ENCODE measurements around the gene ADNP2.

ADNP2 gene

DNA sequence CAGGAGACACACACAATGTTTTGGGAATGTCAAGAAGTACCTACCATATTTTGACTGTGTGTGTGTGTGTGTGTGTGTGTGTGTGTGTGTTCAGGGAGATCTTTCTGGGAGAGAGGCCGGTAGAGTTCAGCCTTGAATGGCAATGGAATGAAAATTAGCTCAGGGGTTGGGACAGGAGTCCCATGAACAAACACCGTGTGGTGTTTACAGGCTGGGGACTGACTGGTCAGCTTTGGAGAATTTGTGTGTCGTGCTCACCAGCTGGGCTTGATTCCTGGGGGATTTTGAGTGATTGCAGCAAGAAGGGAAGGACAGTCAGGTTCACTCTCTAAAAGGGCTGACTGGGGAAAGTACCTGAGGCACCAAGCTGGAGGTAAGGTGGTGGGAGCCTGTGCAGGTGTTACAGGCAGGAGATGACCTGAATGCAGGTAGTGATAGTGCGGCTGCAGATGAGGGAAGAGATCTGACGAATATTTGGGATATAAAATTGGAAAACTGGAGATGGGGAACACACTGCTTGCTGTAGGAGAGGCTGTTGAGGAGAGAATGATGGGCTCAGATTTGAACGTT is 2.5 kb upstream of the ADNP2 start:
- DNase-seq, result no peak

DNA sequence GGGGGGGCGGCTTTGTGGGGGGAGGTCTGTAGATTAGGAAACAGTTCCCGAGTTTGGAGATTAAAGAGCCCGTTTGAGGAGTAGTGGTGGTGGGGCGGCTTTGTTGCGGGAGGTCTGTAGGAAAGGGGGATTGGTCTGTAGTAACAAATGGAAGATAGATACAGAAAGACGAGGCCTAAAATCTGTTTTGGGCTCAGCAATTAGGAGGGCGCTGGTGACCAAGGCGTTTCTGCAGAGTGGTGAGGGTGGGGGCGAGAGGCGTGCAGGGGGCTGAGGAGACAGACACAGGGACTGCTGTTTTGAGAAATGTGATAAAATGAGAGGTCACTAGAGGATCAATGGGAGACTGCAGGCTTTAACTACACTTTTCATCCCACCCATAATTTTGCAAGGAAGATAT is 1.6 kb upstream of the ADNP2 start:
- no peak for DNase-seq

DNA sequence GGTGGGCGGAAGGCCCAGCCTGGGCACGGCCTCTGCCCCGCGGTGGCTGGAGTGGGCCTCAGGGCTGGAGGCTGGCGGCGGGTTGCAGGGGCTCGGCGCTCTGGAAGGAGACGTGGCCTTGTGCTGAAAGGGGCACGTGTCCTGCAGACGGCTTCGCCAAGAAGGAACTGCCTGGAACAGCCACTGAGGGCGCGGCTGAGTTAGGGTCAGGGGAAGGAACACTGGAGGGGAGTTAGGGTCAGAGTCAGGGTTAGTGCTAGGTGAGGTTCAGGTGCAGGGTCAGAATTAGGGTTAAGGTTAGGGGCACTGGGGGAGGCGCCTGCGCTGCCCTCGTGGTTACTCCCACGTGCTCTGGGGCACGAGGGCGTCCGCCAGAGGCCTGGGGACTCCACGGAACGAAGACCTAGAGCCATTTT is 933 bp upstream of the ADNP2 start:
- DNase-seq, result no peak

DNA sequence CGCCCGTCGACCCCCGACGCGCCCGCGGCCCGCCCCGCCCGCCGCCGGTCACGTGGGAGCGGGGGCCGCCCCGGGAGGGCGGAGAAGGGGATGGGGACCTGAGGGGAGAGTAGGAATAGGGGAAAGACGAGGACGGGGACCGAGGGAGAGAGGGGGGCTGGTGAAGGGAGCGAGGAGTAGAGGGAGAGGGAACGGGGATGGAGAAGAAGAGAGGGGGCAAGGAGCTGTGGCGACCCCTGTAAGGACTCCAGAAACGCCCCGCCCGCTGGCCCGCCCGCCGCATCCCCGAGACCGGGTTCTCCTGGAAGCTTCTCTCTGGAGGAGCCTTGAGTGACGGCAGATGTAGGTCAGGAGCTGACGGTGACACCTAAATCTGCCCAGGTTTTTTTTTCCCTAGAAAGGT is 615 bp downstream of the ADNP2 start:
- peak; percentile 8 to 9 for DNase-seq

DNA sequence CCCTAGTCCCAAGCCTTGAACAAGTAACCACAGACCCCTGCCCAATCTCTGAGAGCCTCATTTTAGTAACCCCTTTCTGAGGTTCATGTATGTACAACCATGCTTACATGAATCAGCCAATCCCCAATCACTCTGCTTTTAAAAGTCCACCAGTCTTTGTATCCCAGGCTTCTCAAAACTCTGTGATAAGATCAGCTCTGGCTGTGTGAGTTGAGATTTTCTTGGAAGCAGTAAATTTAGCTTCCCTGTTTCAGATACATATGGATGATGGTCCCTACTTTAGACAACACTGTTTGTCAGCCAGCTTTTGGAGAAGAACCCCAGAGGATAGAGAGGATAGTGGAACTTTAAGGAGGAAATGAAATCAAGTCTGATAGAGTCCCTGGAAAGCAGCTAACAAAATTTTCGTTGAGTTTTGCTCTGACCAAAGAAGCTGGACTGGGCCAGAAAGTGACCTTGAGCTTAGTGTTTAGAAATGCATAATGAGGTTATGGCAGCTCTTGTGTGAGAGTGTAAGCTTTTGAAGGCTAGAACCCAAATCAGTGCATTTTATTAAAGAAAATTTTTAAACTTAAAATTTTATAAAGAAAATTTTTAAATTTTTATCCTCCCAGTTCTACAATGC is 3.7 kb downstream of the ADNP2 start:
- DNase-seq, result no peak

DNA sequence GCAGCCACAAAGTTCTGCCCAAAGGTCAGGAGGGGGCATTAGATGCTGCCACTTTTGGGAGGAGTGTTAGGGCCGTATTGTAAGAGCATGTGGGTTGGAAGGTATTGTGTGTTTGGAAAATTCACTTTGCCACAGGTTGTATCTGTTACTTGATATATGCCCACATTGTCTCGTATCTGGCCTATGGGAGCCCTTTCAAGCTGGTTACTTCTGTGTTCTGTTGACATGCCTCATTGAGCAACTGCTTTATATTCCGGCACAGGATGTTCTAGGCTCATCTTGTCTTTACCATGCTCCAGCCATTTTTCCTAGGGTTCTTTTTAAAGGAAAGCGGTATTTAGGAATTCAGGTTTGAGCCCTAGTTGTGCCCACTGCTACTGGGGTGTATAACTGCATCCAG is 6.0 kb downstream of the ADNP2 start:
- no peak for DNase-seq

DNA sequence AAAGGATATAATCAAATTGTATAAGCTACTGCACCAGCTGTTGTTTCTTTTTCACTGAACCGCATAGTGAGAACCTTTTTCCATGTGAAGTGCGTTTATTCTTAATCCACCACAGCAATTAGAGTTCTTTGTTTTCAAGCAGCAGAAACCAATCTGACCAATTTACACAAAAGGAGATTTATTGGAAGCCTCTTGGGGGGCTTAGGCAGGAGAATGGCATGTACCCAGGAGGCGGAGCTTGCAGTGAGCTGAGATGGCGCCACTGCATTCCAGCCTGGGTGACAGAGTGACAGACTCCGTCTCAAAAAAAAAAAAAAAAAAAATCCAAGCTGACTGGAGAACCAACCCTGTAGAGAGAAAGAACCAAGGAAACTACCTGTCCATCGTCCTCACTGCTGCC is 10.0 kb downstream of the ADNP2 start:
- DNase-seq, result no peak

DNA sequence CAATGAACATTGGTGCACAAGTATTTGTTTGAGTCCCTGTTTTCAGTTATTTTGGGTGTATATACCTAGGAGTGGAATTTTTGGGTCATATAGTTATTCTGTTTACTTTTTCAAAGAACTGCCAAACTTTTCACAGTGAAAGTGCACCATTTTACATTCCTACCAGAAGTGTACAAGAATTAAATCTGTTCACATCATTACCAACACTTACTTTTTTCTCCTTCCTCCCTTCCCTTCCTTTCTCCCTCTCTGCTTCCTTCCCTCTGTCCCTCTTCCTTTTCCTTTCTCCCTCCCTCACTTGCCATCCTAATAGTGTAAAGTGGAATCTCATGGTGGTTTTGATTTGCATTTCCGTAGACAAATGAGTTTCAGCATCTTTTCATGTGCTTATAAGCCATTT is 11.9 kb downstream of the ADNP2 start:
- DNase-seq, result no peak

DNA sequence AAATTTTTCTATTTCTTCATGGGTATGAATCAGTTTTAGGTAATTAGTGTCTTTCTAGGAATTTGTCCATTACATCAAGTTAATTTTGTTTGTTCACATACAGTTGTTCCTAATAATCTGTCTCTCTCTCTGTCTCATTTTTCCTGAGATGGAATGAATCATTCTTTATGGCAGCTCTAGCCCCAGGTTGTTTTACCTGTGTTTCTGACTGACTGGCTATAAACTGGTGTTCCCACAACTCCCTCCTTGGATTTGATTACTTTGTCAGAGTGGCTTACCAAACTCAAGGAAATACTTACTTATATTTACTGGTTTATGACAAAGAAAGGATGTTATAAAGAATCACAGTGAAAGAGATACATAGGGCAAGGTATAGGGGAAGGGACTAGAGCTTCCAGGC is 15.1 kb downstream of the ADNP2 start:
- no peak for DNase-seq

DNA sequence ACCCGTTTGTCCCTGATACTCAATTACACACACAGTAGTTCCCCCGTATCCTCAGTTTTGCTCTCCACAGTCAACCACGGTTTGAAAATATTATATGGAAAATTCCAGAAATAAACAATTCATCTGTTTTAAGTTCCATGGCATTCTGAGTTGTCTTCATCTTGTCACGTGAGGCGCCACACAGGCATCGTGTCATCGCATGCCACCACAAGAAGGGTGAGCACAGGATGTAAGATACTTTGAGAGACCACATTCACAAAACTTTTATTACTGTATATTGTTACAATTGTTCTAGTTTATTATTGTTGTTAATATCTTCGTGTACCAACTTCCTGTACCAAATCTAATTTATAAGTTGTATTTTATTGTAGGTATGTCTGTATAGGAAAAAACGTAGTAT is 17.7 kb downstream of the ADNP2 start:
- no peak for DNase-seq

DNA sequence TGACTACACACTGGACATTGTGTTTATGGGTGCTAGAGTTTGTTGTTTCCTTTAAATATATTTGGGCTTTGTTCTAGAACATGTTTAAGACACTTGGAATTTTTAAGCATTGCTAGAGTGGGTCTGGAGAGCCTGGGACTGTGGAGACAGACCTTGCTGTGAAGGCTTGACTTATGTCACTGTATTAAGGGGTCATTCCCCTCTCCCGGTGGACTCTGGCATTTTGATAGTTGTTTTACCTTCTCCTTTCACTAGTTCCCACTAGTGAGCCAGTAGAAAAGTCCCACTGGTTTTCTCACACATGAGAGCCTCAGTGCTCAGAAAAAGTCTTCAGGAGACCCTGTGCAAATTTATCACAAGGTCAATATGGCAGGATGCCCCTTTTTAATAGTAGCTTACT is 18.6 kb downstream of the ADNP2 start:
- no peak for DNase-seq

DNA sequence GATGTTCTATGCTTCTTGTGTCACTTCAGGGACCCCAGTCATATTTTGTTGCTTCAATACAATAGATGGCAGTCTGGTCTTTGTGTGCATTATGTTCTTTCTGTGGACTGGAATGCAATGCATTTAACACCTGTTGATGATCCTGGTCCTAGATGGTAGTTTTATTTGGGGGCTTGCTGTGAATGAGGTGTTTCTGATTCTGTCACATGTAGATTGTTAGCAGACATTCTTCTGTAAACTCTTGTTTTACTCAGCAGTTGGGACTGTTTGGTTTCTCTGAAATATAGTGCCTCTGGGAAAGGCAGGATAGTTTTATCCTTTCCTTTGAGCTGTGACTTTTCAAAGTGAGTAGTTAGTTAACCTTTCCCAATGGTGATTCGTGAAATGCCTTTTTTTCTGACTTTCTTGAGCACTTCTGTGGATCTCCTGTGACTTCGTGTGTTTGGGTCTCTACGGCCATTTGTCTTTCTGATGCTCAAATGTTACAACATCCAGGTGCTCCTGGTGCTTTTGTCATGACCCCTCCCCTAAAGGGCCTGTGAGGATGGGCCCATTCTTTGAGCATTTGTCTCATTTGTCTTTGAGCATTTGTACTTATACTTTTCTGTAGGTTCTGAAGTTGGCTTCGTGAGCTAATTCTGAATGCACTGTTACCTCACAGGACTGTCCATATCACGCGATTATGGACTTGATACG is 20.8 kb downstream of the ADNP2 start:
- no peak for DNase-seq

DNA sequence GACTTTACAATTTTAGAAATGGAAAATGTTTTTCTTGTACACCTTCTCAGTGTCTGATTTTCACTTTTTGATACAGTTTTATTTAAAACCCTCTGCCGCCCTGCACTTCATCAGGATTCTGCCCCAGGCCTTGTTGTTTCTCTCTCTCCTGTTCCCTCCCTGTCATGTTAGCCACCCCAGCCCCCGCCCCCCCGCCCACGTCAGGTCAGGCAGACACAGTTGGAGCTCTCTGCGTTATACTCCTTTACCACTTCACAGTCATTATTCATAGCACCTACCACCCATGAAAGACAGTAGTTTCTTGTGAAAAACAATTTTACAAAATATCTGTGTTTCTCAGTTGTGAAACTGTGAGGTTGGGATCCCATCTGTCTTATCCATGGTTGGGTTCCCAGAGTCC is 21.5 kb downstream of the ADNP2 start:
- no peak for DNase-seq

DNA sequence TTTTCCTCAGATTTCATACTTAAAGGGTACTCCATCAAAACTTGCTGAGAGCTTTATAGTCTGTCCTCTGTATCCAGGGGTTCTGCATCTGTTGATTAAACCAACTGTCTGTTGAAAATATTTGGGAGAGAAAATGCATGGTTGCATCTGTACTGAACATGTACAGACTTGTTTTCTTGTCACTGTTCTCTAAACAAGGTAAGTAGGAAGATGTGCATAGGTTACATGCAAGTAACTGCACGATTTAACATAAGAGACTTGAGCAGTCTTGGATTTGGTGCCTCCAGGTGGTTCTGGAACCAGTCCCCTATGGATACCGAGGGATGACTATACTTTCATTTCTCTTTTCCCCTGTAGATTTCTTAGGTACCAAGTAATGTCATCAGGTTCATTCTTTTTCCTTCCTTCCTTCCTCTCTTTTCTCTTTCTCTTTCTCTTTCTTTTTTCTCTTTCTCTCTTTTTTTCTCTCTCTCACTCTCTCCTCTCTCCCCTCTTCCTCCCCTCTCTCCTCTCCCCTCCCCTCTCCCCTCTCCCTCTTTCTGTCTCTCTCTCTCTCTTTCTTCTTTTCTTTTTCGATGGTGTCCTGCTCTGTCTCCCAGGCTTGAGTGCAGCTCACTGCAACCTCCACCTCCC is 23.2 kb downstream of the ADNP2 start:
- no peak for DNase-seq

DNA sequence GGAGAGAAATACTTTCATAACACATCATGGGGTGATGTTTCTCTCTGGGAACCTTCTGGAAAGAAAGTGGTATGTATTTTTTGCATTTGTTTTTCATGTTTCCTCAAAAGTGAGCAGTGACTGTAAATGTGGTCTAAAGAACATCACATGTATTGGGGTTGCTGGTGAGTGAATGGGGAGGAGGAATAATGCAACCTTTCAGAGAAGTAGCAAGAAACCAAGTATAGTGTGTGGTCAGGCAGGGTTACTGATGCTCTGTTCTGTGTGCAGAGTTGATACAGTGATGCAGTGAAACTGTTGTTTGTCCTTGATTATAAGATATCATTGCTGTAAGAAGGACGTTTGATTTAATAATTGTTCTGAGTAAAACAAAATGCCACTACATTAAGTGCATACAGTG is 24.1 kb downstream of the ADNP2 start:
- no peak for DNase-seq

DNA sequence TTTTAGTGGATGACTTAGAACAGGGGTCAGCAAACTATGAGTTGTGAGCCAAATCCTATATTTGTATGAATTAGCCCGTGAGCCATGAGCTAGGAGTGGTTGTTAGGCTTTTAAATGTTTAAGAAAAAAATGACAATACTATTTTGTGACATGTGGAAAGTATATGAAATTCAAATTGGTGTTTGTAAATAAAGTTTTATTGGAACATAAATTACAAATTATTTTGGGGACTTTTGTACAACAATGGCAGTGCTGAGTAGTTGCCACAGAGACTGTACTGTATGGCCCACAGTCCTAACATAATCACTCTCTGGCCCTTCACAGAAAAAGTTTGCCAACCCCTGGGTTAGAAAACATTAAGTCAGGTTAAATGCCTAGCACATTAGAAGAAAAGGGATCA is 26.1 kb downstream of the ADNP2 start:
- no peak for DNase-seq

DNA sequence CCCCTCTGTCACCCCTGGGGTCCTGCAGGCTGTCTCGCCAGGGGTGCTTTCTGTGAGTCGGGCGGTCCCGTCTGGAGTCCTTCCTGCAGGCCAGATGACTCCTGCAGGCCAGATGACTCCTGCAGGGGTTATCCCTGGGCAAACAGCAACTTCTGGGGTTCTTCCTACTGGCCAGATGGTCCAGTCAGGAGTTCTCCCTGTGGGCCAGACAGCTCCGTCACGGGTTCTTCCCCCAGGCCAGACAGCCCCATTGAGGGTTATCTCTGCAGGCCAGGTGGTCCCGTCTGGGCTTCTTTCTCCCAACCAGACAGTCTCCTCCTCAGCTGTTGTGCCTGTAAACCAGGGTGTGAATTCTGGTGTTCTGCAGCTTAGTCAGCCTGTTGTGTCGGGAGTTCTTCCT is 27.6 kb downstream of the ADNP2 start:
- no peak for DNase-seq

DNA sequence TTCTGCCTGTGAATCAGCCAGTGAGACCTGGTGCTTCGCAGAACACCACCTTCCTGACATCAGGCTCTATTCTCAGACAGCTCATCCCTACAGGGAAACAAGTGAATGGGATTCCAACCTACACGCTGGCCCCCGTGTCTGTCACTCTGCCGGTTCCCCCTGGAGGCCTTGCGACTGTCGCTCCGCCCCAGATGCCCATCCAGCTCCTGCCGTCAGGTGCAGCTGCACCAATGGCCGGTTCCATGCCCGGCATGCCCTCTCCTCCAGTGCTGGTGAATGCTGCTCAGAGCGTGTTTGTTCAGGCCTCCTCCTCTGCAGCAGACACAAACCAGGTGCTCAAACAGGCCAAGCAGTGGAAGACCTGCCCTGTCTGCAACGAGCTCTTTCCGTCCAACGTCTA is 28.1 kb downstream of the ADNP2 start:
- no peak for DNase-seq

DNA sequence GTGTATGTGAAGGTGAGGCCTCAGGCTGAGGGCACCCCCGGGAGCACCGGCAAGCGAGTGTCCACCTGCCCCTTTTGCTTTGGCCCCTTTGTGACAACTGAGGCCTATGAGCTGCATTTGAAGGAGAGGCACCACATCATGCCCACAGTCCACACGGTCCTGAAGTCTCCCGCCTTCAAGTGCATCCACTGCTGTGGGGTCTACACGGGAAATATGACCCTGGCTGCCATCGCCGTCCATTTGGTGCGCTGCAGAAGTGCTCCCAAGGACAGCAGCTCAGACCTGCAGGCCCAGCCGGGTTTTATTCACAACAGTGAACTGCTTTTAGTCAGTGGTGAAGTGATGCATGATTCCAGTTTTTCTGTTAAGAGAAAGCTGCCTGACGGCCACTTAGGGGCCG is 28.9 kb downstream of the ADNP2 start:
- DNase-seq, result no peak

DNA sequence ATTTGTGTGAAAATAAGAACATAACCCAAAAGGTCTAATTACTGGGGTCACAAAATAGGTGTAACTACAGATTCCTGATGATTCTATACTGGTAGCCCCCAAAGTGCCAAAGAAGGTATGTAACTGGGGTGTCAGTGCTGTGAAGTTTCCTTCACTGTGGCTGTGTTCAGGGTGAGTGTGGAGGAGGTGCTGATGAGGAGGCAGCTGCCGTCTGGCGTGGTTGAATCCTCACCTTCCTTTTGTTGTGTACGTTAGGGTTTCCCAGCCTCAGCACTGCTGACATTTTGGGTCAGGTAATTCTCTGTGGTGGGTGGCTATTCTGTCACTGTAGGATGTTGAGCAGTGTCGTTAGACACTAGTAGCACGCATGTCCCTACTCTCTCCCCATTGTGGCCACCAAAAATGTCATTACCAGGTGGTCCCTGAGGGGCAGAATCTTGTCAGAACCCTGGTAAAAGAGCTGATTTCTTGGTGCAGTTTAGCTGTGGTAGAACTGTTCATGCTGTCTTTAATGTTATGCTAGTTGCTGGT is 31.5 kb downstream of the ADNP2 start:
- DNase-seq, result no peak

DNA sequence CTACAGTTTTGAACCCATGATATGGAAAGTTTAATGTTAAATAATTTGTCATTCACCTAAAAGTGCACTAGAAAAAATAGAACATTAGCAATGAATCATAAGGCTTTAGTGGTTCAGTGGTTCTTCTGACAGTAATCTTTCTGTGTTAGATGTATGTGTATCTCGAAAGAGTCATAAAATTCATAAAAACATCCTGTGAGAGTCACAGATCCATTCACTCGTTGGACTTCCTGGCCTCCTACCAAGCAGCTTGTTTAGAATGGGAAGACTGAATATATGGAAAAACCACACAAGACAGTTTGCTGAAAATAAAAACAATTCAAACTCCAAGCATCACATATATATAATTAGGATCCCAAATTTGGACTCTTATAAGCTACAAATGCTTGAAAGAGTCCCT is 34.8 kb downstream of the ADNP2 start:
- DNase-seq, result no peak

DNA sequence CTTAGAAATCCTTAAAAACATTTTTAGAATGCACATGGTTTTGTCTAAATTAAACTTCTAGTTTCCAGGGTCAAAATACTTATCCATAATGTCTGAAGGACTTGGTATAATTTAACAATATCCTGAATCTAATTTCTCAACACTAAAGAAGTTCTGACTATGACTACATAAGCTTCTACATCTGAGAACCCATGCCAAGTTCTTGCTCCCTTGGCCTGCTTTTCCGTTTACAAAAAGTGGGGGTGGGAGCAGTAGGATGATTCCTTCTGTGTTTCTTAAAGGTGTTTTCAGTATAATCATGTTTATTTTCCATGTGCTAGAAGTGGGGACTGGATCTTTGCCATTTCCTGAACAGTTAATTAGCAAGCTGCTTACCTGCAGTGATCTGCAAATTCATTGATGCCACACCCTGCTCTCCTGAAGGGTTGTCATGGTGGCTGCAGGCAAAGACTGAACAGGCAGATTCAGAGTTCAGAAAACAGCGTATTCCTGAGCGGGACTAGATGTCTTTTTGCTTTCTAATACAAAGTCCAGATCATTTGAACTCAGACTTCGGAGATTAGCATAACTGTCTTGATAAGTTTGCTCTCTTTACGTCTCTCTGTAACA is 36.2 kb downstream of the ADNP2 start:
- peak in 1 of 2 experiments; percentile 22 for DNase-seq

DNA sequence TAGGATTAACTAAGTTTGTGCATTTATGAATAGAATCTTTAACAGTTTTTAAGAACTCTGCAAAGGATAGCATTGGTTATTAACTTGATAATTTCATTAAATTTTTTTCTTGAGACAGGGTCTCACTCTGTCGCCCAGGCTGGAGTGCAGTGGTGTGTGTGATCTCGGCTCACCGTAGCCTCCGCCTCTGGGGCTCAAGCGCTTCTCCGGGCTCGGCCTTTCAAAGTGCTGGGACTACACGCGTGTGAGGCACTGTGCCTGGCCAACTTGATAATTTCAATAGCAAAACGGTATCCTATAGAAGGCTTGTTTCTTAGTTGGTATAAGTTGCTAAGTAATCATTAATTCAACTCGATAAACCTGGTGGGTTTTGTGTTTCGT is 38.0 kb downstream of the ADNP2 start:
- DNase-seq, result no peak
